H9 (cell line): ENCODE measurements around the gene CCSER1. TPM values are rescaled to one million over a fixed set of nuclear protein-coding genes. Genes with fewer than 3 reads are reported as not detected.
"Not testable (repeated sequence)": the region's sequence is repeated elsewhere in the genome, so short reads cannot be mapped to it uniquely, and the experiment has no call there.

Experiments
- DNase-seq: peaks from one replicate; pipeline ENCODE4 v3.0.0-alpha.2; 2017
- H2AFZ ChIP-seq: one replicate; pipeline ENCODE4 v1.6.1; 2013; ENCODE audit warnings: mild to moderate bottlenecking, low read length, control low read depth, moderate library complexity
- H2AK5ac ChIP-seq: 2 replicates; pipeline ENCODE4 v1.6.1; 2013; ENCODE audit warnings: low read length, control low read depth, mixed read lengths; ENCODE audit not compliant: insufficient read length
- H2BK120ac ChIP-seq: one replicate; pipeline ENCODE4 v1.6.1; 2013; ENCODE audit warnings: low read depth, mild to moderate bottlenecking, low read length, control low read depth, inconsistent platforms; ENCODE audit not compliant: poor library complexity, severe bottlenecking
- H2BK12ac ChIP-seq: 2 replicates; pipeline ENCODE4 v1.6.1; 2013; ENCODE audit warnings: low read length, control low read depth, mixed read lengths, low read depth; ENCODE audit not compliant: insufficient read length
- H2BK15ac ChIP-seq: 2 replicates; pipeline ENCODE4 v1.6.1; 2013; ENCODE audit warnings: low read depth, low read length, control low read depth
- H2BK20ac ChIP-seq: one replicate; pipeline ENCODE4 v1.6.1; 2013; ENCODE audit warnings: low read depth, mild to moderate bottlenecking, low read length, control low read depth, inconsistent platforms; ENCODE audit not compliant: poor library complexity, severe bottlenecking
- H2BK5ac ChIP-seq: 2 replicates; pipeline ENCODE4 v1.6.1; 2013; ENCODE audit warnings: low read length, control low read depth, mixed read lengths; ENCODE audit not compliant: insufficient read length
- H3K14ac ChIP-seq: 2 replicates; pipeline ENCODE4 v1.6.1; 2013; ENCODE audit warnings: low read length, control low read depth; ENCODE audit not compliant: insufficient read depth
- H3K18ac ChIP-seq: 2 replicates; pipeline ENCODE4 v1.6.1; 2013; ENCODE audit warnings: low read depth, mild to moderate bottlenecking, mixed read lengths, low read length, control low read depth; ENCODE audit not compliant: insufficient read length
- H3K23ac ChIP-seq: 2 replicates; pipeline ENCODE4 v1.6.1; 2013; ENCODE audit warnings: low read length, control low read depth, mixed read lengths, low read depth; ENCODE audit not compliant: insufficient read length
- H3K23me2 ChIP-seq: 2 replicates; pipeline ENCODE4 v1.6.1; 2013; ENCODE audit warnings: low read depth, mild to moderate bottlenecking, mixed read lengths, low read length, control low read depth; ENCODE audit not compliant: insufficient read length, poor library complexity, severe bottlenecking
- H3K27ac ChIP-seq: 2 replicates; pipeline ENCODE4 v1.5.1; 2013; ENCODE audit warnings: low read length, control low read depth, mixed read lengths, low read depth; ENCODE audit not compliant: insufficient read length
- H3K27me3 ChIP-seq: 2 replicates; pipeline ENCODE4 v1.6.1; 2013; ENCODE audit warnings: low read length, control low read depth, inconsistent platforms; ENCODE audit not compliant: insufficient read depth
- H3K4ac ChIP-seq: 2 replicates; pipeline ENCODE4 v1.6.1; 2013; ENCODE audit warnings: low read depth, mild to moderate bottlenecking, control low read depth, inconsistent platforms, low read length, moderate library complexity
- H3K4me1 ChIP-seq: 2 replicates; pipeline ENCODE4 v1.6.1; 2013; ENCODE audit warnings: low read length, control low read depth, inconsistent platforms; ENCODE audit not compliant: insufficient read depth
- H3K4me2 ChIP-seq: 2 replicates; pipeline ENCODE4 v1.6.1; 2013; ENCODE audit warnings: low read length, control low read depth, mixed read lengths; ENCODE audit not compliant: insufficient read length, insufficient read depth
- H3K56ac ChIP-seq: 2 replicates; pipeline ENCODE4 v1.6.1; 2013; ENCODE audit warnings: low read depth, mild to moderate bottlenecking, mixed read lengths, low read length, control low read depth; ENCODE audit not compliant: insufficient read length
- H3K79me1 ChIP-seq: 2 replicates; pipeline ENCODE4 v1.6.1; 2013; ENCODE audit warnings: low read depth, mild to moderate bottlenecking, moderate library complexity, low read length, control low read depth, inconsistent platforms; ENCODE audit not compliant: insufficient read depth, poor library complexity, severe bottlenecking
- H3K79me2 ChIP-seq: 2 replicates; pipeline ENCODE4 v1.6.1; 2013; ENCODE audit warnings: low read length, control low read depth, inconsistent platforms; ENCODE audit not compliant: insufficient read depth
- H3K9ac ChIP-seq: 2 replicates; pipeline ENCODE4 v1.6.1; 2013; ENCODE audit warnings: low read length, control low read depth, mixed read lengths; ENCODE audit not compliant: insufficient read length; ENCODE audit errors: extremely low read depth
- H3K9me3 ChIP-seq: one replicate; pipeline ENCODE4 v1.6.1; 2013; ENCODE audit warnings: low read depth, low read length, inconsistent platforms; ENCODE audit not compliant: control insufficient read depth
- H3T11ph ChIP-seq: one replicate; pipeline ENCODE4 v1.6.1; 2013; ENCODE audit warnings: mild to moderate bottlenecking, low read length, control low read depth, inconsistent platforms
- H4K20me1 ChIP-seq: one replicate; pipeline ENCODE4 v1.6.1; 2013; ENCODE audit not compliant: control insufficient read depth, insufficient read length, insufficient read depth
- H4K5ac ChIP-seq: 2 replicates; pipeline ENCODE4 v1.6.1; 2013; ENCODE audit warnings: low read depth, mild to moderate bottlenecking, mixed read lengths, low read length, control low read depth; ENCODE audit not compliant: insufficient read length
- H4K8ac ChIP-seq: replicated peaks from 2 replicates; pipeline ENCODE4 v1.6.1; 2013; ENCODE audit warnings: low read length, control low read depth, mixed read lengths, low read depth; ENCODE audit not compliant: insufficient read length
- H4K91ac ChIP-seq: 2 replicates; pipeline ENCODE4 v1.6.1; 2013; ENCODE audit warnings: low read depth, mild to moderate bottlenecking, moderate library complexity, mixed read lengths, low read length, control low read depth; ENCODE audit not compliant: insufficient read length
- H3K27ac Mint-ChIP-seq, 3 experiments: 2 replicates in 2 of 3; 3 replicates in 1 of 3; pipeline ENCODE4 v1.8.0; 2020 to 2021; ENCODE audit warnings: mixed read lengths in 3 of 3, mild to moderate bottlenecking in 1 of 3, moderate library complexity in 1 of 3
- H3K27me3 Mint-ChIP-seq: 2 replicates; pipeline ENCODE4 v1.8.0; 2021; ENCODE audit warnings: low read depth, mild to moderate bottlenecking, moderate library complexity, mixed read lengths
- H3K36me3 Mint-ChIP-seq, 3 experiments: 2 replicates in 2 of 3; 3 replicates in 1 of 3; pipeline ENCODE4 v1.8.0; 2020 to 2021; ENCODE audit warnings: low read depth in 3 of 3, mixed read lengths in 3 of 3; ENCODE audit not compliant: insufficient read depth in 1 of 3
- H3K4me1 Mint-ChIP-seq, 2 experiments: 2 replicates each; pipeline ENCODE4 v1.8.0; 2020; ENCODE audit warnings: mixed read lengths in 2 of 2
- H3K4me3 Mint-ChIP-seq, 2 experiments: 2 replicates in 1 of 2; 3 replicates in 1 of 2; pipeline ENCODE4 v1.8.0; 2020 to 2021; ENCODE audit warnings: mild to moderate bottlenecking in 2 of 2, mixed read lengths in 2 of 2, moderate library complexity in 1 of 2
- H3K9me3 Mint-ChIP-seq, 2 experiments: 2 replicates in 1 of 2; 3 replicates in 1 of 2; pipeline ENCODE4 v1.8.0; 2020; ENCODE audit warnings: mild to moderate bottlenecking in 2 of 2, mixed read lengths in 2 of 2, moderate library complexity in 1 of 2
- WGBS: extraction: QIAGEN DNeasy Blood & Tissue Kit; methylation state at CpG from one replicate; pipeline ENCODE4 v1.1.7; 2013; ENCODE audit warnings: missing lambda C conversion rate, low lambda C conversion rate, mixed read lengths; ENCODE audit not compliant: insufficient read length; ENCODE audit errors: extremely low coverage; 5-methylcytosine and 5-hydroxymethylcytosine counted together
- total RNA-seq: library from RNA; stranded (reverse); gene quantifications from 2 replicates; pipeline ENCODE4 v1.2.1, GENCODE V29; 2021
- TF ChIP-seq, protein P1 (sequence below): fragments of 200-600 bp; sonication (generic); conservative IDR thresholded peaks from 3 replicates; pipeline ENCODE4 v1.8.0; 2021; ENCODE audit warnings: antibody characterized with exemption, mild to moderate bottlenecking

The CCSER1 gene
- total RNA-seq, 1 experiment from 2014 or later = 0.37 TPM

DNA sequence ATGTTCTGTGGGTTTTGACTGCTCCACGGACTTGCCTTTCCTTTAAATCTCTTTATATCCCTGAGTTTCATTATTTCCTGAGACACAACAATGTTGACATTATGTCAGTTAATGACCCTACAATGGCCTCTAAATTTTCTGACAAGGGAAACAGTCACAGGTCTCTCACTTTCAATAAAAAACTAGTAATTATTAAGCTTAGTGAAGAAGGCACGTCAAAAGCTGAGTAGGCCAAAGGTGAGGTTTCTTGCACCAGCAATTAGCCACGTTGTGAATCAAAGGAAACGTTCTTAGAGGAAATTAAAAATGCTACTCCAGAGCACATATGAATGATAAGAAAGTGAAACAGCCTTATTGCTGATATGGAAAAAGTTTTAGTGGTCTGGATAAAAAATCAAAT, 1246.4 kb downstream of the CCSER1 start:
- Histone ChIP-seq H3K18ac (no peak overlapping the region), H3K27ac (no peak overlapping the region), H2BK12ac (no peak overlapping the region), H3K4me2 (no peak overlapping the region), H2BK15ac (no peak overlapping the region), H4K20me1 (no peaks in the 10 kb centered on the region), H2AFZ (no peak overlapping the region), H4K91ac (no peak overlapping the region), H3K56ac (no peak overlapping the region), H3K4ac (no peak overlapping the region), H3T11ph (no peak overlapping the region), H2AK5ac (no peak overlapping the region), H4K8ac (no peak overlapping the region), H3K14ac (no peak overlapping the region), H3K9me3 (no peaks in the 10 kb centered on the region), H4K5ac (no peak overlapping the region), H3K23ac (no peak overlapping the region), H3K79me1 (no peaks in the 10 kb centered on the region), H2BK120ac (no peak overlapping the region), H3K23me2 (no peaks in the 10 kb centered on the region), H2BK5ac (no peak overlapping the region), H3K27me3 (no peaks in the 10 kb centered on the region), H3K9ac (no peak overlapping the region), H2BK20ac (no peak overlapping the region), H3K79me2 (no peaks in the 10 kb centered on the region), H3K4me1 (no peaks in the 10 kb centered on the region)
- Mint-ChIP-seq H3K9me3 (peaks cover 11% of the 10 kb centered on the region in 2 experiments), H3K27me3 (no peaks in the 10 kb centered on the region), H3K4me1 (no peaks in the 10 kb centered on the region), H3K36me3 (peaks cover 6 to 10% (median 9%) of the 10 kb centered on the region in 3 experiments; a peak in 6 of 7 replicates), H3K4me3 (no peak overlapping the region), H3K27ac (no peak overlapping the region)
- DNase-seq = no peak
- no CpG with 5 or more reads among the region's 4 CpGs for WGBS
- TF ChIP-seq, protein P1, sequence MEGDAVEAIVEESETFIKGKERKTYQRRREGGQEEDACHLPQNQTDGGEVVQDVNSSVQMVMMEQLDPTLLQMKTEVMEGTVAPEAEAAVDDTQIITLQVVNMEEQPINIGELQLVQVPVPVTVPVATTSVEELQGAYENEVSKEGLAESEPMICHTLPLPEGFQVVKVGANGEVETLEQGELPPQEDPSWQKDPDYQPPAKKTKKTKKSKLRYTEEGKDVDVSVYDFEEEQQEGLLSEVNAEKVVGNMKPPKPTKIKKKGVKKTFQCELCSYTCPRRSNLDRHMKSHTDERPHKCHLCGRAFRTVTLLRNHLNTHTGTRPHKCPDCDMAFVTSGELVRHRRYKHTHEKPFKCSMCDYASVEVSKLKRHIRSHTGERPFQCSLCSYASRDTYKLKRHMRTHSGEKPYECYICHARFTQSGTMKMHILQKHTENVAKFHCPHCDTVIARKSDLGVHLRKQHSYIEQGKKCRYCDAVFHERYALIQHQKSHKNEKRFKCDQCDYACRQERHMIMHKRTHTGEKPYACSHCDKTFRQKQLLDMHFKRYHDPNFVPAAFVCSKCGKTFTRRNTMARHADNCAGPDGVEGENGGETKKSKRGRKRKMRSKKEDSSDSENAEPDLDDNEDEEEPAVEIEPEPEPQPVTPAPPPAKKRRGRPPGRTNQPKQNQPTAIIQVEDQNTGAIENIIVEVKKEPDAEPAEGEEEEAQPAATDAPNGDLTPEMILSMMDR = no peak

- H2BK5ac ChIP-seq, H3K27me3 ChIP-seq, H3K79me2 ChIP-seq, H4K91ac ChIP-seq, H2BK12ac ChIP-seq, H2BK20ac ChIP-seq, H2AFZ ChIP-seq, H4K8ac ChIP-seq, H3K4me1 Mint-ChIP-seq, H3K4me3 Mint-ChIP-seq, H3K79me1 ChIP-seq, H3K9me3 ChIP-seq, H3K14ac ChIP-seq, H4K20me1 ChIP-seq, H2AK5ac ChIP-seq, H2BK120ac ChIP-seq, H3K27me3 Mint-ChIP-seq, H3K27ac Mint-ChIP-seq, H3T11ph ChIP-seq, H4K5ac ChIP-seq, H3K4ac ChIP-seq, DNase-seq, H3K27ac ChIP-seq, H3K18ac ChIP-seq, H3K23me2 ChIP-seq, H3K23ac ChIP-seq, H3K56ac ChIP-seq, H3K4me1 ChIP-seq, H2BK15ac ChIP-seq, H3K9ac ChIP-seq, H3K4me2 ChIP-seq: not testable (repeated sequence)
- Mint-ChIP-seq H3K36me3 (peaks cover 2 to 37% (median 6%) of the 10 kb centered on the region in 3 experiments; a peak in 6 of 7 replicates), H3K9me3 (peaks cover 22 to 26% of the 10 kb centered on the region in 2 experiments)
- WGBS = no CpG with 5 or more reads among the region's 7 CpGs
Measured at GRCh38 chr4:91405431-91405830, 1278.2 kb downstream of the CCSER1 start.
